Measurements from ENCODE around the gene ITPRIPL2.

ITPRIPL2 gene

GRCh38 chr16:19102187-19102872 is 11.4 kb upstream of the ITPRIPL2 start:
- no peak for DNase-seq (ENCODE audit: low read depth)
- in situ Hi-C loops (cut with HindIII; ENCODE audit: low sequenced_read_pairs) = no loop called here
- no peak for TF ChIP-seq CTCF (IDR thresholded peaks at IDR 0.05; ENCODE audit: low read depth, low read length, missing control alignments)
- H3K4me3 ChIP-seq (ENCODE audit: low read depth, low read length) = no peak overlapping the region

- TF ChIP-seq CTCF (IDR thresholded peaks at IDR 0.05; ENCODE audit: low read depth, low read length, missing control alignments) = no peak
- in situ Hi-C loops (cut with HindIII; ENCODE audit: low sequenced_read_pairs) = no loop called here
- DNase-seq (ENCODE audit: low read depth) = no peak
- H3K4me3 ChIP-seq (ENCODE audit: low read depth, low read length) = no peak overlapping the region
Observed at GRCh38 chr16:19104607-19105006, 9.2 kb upstream of the ITPRIPL2 start.

- no peak for TF ChIP-seq CTCF (IDR thresholded peaks at IDR 0.05; ENCODE audit: low read depth, low read length, missing control alignments)
- no peak overlapping the region for H3K4me3 ChIP-seq (ENCODE audit: low read depth, low read length)
- no peak for DNase-seq (ENCODE audit: low read depth)
- in situ Hi-C loops (cut with HindIII; ENCODE audit: low sequenced_read_pairs) = no loop called here
Observed at GRCh38 chr16:19105131-19105530, 8.6 kb upstream of the ITPRIPL2 start.

- TF ChIP-seq CTCF (IDR thresholded peaks at IDR 0.05; ENCODE audit: low read depth, low read length, missing control alignments) = no peak
- no peak for DNase-seq (ENCODE audit: low read depth)
- in situ Hi-C loops (cut with HindIII; ENCODE audit: low sequenced_read_pairs) = no loop called here
- no peak overlapping the region for H3K4me3 ChIP-seq (ENCODE audit: low read depth, low read length)
Observed at GRCh38 chr16:19105891-19106624, 7.7 kb upstream of the ITPRIPL2 start.

GRCh38 chr16:19106625-19107020 is 7.1 kb upstream of the ITPRIPL2 start:
- no peak overlapping the region for H3K4me3 ChIP-seq (ENCODE audit: low read depth, low read length)
- in situ Hi-C loops (cut with HindIII; ENCODE audit: low sequenced_read_pairs) = no loop called here
- DNase-seq (ENCODE audit: low read depth) = no peak
- TF ChIP-seq CTCF (IDR thresholded peaks at IDR 0.05; ENCODE audit: low read depth, low read length, missing control alignments) = no peak

GRCh38 chr16:19108409-19109287 is 5.1 kb upstream of the ITPRIPL2 start:
- no peak for DNase-seq (ENCODE audit: low read depth)
- in situ Hi-C loops (cut with HindIII; ENCODE audit: low sequenced_read_pairs) = no loop called here
- no peak overlapping the region for H3K4me3 ChIP-seq (ENCODE audit: low read depth, low read length)
- TF ChIP-seq CTCF (IDR thresholded peaks at IDR 0.05; ENCODE audit: low read depth, low read length, missing control alignments) = no peak

Measured in astrocyte of the cerebellum (primary cell).